ENCODE results near the gene ZNF316. TPM values are rescaled to one million over a fixed set of nuclear protein-coding genes. Genes with fewer than 3 reads are reported as not detected.

ZNF316 gene
- total and polyA plus RNA-seq, 10 of the 15 experiments (the other 5 are each of a cell fraction or from before 2014, with no cell fraction given), result 0.03 to 28.9 (median 5.7) TPM

DNA sequence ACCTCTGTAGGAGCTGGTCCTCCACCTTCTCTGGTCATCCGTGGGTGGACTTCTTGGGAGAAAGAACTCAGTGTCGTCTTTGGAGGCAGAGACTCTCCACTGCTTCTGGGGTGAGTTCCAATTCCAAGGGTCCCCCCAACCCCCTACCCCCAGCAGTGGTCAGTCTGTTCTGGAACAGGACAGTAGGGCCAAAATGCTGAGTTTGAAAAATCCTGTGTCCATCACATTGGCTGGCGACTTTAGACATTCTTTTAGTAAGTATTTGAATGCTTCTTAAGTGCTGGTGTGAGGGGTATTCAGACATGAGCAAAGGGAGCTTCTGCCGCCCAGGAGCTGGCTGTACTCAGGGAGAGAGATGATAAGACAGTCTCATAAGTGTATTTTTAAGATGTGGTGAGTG, 1.9 kb downstream of the ZNF316 start:
- DNase-seq (ENCODE audit: low read depth, low spot score) (no peak), ATAC-seq (no peak)

More for the DNA sequence above, 1.9 kb downstream of the ZNF316 start:
- H3K79me2 ChIP-seq (ENCODE audit: control insufficient read depth, insufficient read depth, low read length), result peaks cover 22% of the 10 kb centered on the region
- H3K36me3 ChIP-seq (ENCODE audit: control insufficient read depth in 2 of 2, insufficient read depth in 2 of 2, low read length in 1 of 2), result peaks cover 0 to 17% of the 10 kb centered on the region in 2 experiments; a peak in 3 of 4 replicates
- ChIA-PET SMC1A (ENCODE audit: uncharacterized antibody, unreplicated experiment) (no interaction called here), RAD21 (ENCODE audit: unreplicated experiment) (no interaction called here), CTCF (interaction anchor here (1.5 kb wide), 1 partner anchor 20 kb away, joined by 3 read pairs; no protein-coding TSS in a partner anchor), POLR2A (no interaction called here)
- peak overlapping the region; percentile 73; the same call in 1 of the 2 replicates for H3K4me3 ChIP-seq
- intact Hi-C loops (cut with micrococcal nuclease; ENCODE audit: unreplicated experiment), result loop anchor here (5.0 kb wide), 1 partner anchor 62 kb away; the partner anchor contains the start of gene ZDHHC4
- no peaks in the 10 kb centered on the region; the same call in 1 of the 2 replicates for H4K20me1 ChIP-seq (ENCODE audit: control insufficient read depth, insufficient read depth)
- no peaks in the 10 kb centered on the region; the same call in 2 of the 3 replicates for H3K9me3 ChIP-seq (replicated peaks; ENCODE audit: control insufficient read depth, insufficient read depth, low read length)
- peaks cover 9% of the 10 kb centered on the region; the same call in 1 of the 2 replicates for H3K4me1 ChIP-seq (ENCODE audit: control insufficient read depth, insufficient read depth, low read length)
- no peak overlapping the region for H3K27ac ChIP-seq (ENCODE audit: control insufficient read depth, insufficient read depth)
- BruUV-seq (replicated peaks), result no TSS peak
- H3K9ac ChIP-seq (ENCODE audit: control insufficient read depth, insufficient read depth, low read length), result no peak overlapping the region; the same call in 1 of the 2 replicates
- TF ChIP-seq RAD21 (IDR thresholded peaks at IDR 0.05; ENCODE audit: insufficient read depth, low read depth, low read length) (no peak), NBN (IDR thresholded peaks at IDR 0.05) (no peak), HDAC6 (IDR thresholded peaks at IDR 0.05; ENCODE audit: unreplicated experiment) (no peak), KAT2A (conservative IDR thresholded peaks at IDR 0.05; ENCODE audit: control insufficient read depth, low read depth, low read length) (no peak), HDGF (IDR thresholded peaks at IDR 0.05) (no peak), GABPA (IDR thresholded peaks at IDR 0.05; ENCODE audit: low read depth) (no peak), PAX5 (IDR thresholded peaks at IDR 0.05; ENCODE audit: borderline replicate concordance, low read depth, low read length) (no peak), NR2C2 (IDR thresholded peaks at IDR 0.05; ENCODE audit: borderline replicate concordance, control insufficient read depth, insufficient read length, low read depth) (no peak), ZNF384 (IDR thresholded peaks at IDR 0.05; ENCODE audit: borderline replicate concordance, low read depth, low read length) (no peak), YY1 (IDR thresholded peaks at IDR 0.05; ENCODE audit: low read depth, low read length) (no peak), SP1 (IDR thresholded peaks at IDR 0.05; ENCODE audit: low read depth, low read length) (no peak), HCFC1 (IDR thresholded peaks at IDR 0.05; ENCODE audit: low read length) (no peak), GATAD2B (conservative IDR thresholded peaks at IDR 0.05; ENCODE audit: low read depth) (no peak), DPF2 (IDR thresholded peaks at IDR 0.05) (no peak), SRF (IDR thresholded peaks at IDR 0.05; ENCODE audit: low read depth in 2 of 2, low read length in 2 of 2) (no peak), JUNB (IDR thresholded peaks at IDR 0.05) (no peak), RCOR1 (conservative IDR thresholded peaks at IDR 0.05; ENCODE audit: low read depth, low read length) (no peak), RFX5 (IDR thresholded peaks at IDR 0.05; ENCODE audit: low read depth, low read length) (no peak), LARP7 (IDR thresholded peaks at IDR 0.05) (no peak)
- H2AFZ ChIP-seq (ENCODE audit: control insufficient read depth, low read depth, low read length), result no peak overlapping the region
- no peaks in the 10 kb centered on the region for H3K27me3 ChIP-seq (replicated peaks in 1 of 2; ENCODE audit: control insufficient read depth in 2 of 2, insufficient read depth in 2 of 2, low read length in 1 of 2)
- 81% methylated on average over 4 of the region's 4 CpGs for WGBS (ENCODE audit: insufficient coverage, insufficient replicate concordance, low lambda C conversion rate, missing lambda C conversion rate)
- FAIRE-seq, result no peak
- in situ Hi-C loops (cut with MboI), result no loop called here
- no peak overlapping the region; the same call in 1 of the 2 replicates for H3K4me2 ChIP-seq (ENCODE audit: control insufficient read depth, insufficient read depth)
